H1 (cell line): ENCODE measurements around the gene RPUSD3. TPM values are rescaled to one million over a fixed set of nuclear protein-coding genes. Genes with fewer than 3 reads are reported as not detected.

Experiments
- HDAC2 ChIP-seq, 2 experiments: fragments of 300-600 bp in 1 of 2; sonication (generic) in 1 of 2; IDR thresholded peaks; 2 replicates each; pipeline ENCODE4 v1.6.1; 2011 to 2012; ENCODE audit warnings: low read depth in 2 of 2, low read length in 2 of 2, mild to moderate bottlenecking in 2 of 2, moderate library complexity in 2 of 2, borderline replicate concordance in 1 of 2, inconsistent platforms in 1 of 2
- polyA plus RNA-seq, 7 experiments: library from polyadenylated mRNA; depleted of rRNA in 3 of 7; stranded (reverse) in 5 of 7; unstranded in 2 of 7; fragments of >200 nt in 5 of 7; fragments of 200-250 nt in 2 of 7; gene quantifications; 1 replicate in 5 of 7; 2 replicates in 1 of 7; 4 replicates in 1 of 7; pipeline versions ENCODE4 v1.2.1 to v1.2.3, GENCODE V29; 2011 to 2013; ENCODE audit warnings: missing spikeins in 2 of 7, mixed read lengths in 2 of 7
- total RNA-seq: library from RNA; stranded (reverse); fragmentation: NEBNext Ultra II Directional; extraction: Animal tissue kit (Norgen Biotek cat#: 25700); gene quantifications from 2 replicates; pipeline ENCODE4 v1.2.1, GENCODE V29; 2021

Gene RPUSD3
- total and polyA plus RNA-seq, 2 of the 8 experiments (the other 6 are each of a cell fraction or from before 2014, with no cell fraction given) = 68.4 to 154 TPM

- TF ChIP-seq HDAC2 (IDR thresholded peaks at IDR 0.05; ENCODE audit: borderline replicate concordance in 1 of 2, low read depth in 2 of 2, low read length in 2 of 2) = no peak
Measured at GRCh38 chr3:9888540-9888939, 44.7 kb upstream of the RPUSD3 start (continued).
